GM19035 (cell line): ENCODE results near the gene PKD1L1.
"Not testable (repeated sequence)": the region's sequence is repeated elsewhere in the genome, so short reads cannot be mapped to it uniquely, and the experiment has no call there.

Experiments
- ATAC-seq: cut with Tn5 transposase; IDR thresholded peaks from one replicate; pipeline ENCODE4 v1.9.1; 2021; ENCODE audit not compliant: unreplicated experiment

Gene PKD1L1

GRCh38 chr7:47799524-47799923 is 148.7 kb downstream of the PKD1L1 start:
- no peak for ATAC-seq

GRCh38 chr7:47796347-47796746 is 151.9 kb downstream of the PKD1L1 start:
- ATAC-seq, result no peak

GRCh38 chr7:47795631-47796030 is 152.6 kb downstream of the PKD1L1 start:
- ATAC-seq, result no peak

- not testable (repeated sequence) for ATAC-seq
These were observed 153.1 kb downstream of the PKD1L1 start for GRCh38 chr7:47795126-47795525.

GRCh38 chr7:47794016-47794415 is 154.2 kb downstream of the PKD1L1 start:
- no peak for ATAC-seq

- ATAC-seq, result not testable (repeated sequence)
These were observed 155.1 kb downstream of the PKD1L1 start for GRCh38 chr7:47793186-47793585.

- ATAC-seq, result no peak
These were observed 155.6 kb downstream of the PKD1L1 start for GRCh38 chr7:47792521-47793121.

GRCh38 chr7:47791682-47792081 is 156.6 kb downstream of the PKD1L1 start:
- no peak for ATAC-seq

GRCh38 chr7:47788083-47788482 is 160.2 kb downstream of the PKD1L1 start:
- ATAC-seq, result no peak

- no peak for ATAC-seq
These were observed 160.8 kb downstream of the PKD1L1 start for GRCh38 chr7:47787249-47788069.

- no peak for ATAC-seq
These were observed 161.6 kb downstream of the PKD1L1 start for GRCh38 chr7:47786557-47787248.

GRCh38 chr7:47785923-47786556 is 162.2 kb downstream of the PKD1L1 start:
- no peak for ATAC-seq

- ATAC-seq, result no peak
These were observed 164.6 kb downstream of the PKD1L1 start for GRCh38 chr7:47783456-47784223.

GRCh38 chr7:47782792-47783191 is 165.5 kb downstream of the PKD1L1 start:
- no peak for ATAC-seq

- ATAC-seq, result no peak
These were observed 166.2 kb downstream of the PKD1L1 start for GRCh38 chr7:47782022-47782421.

- ATAC-seq, result no peak
These were observed 167.7 kb downstream of the PKD1L1 start for GRCh38 chr7:47780555-47780954.

- ATAC-seq, result no peak
These were observed 168.9 kb downstream of the PKD1L1 start for GRCh38 chr7:47779341-47779771.

- no peak for ATAC-seq
These were observed 170.1 kb downstream of the PKD1L1 start for GRCh38 chr7:47778153-47778661.

GRCh38 chr7:47777531-47778152 is 170.6 kb downstream of the PKD1L1 start:
- no peak for ATAC-seq

- ATAC-seq, result no peak
These were observed 171.9 kb downstream of the PKD1L1 start for GRCh38 chr7:47776335-47776734.
